GM06990 (cell line): Measurements from ENCODE around the gene PDZRN3.

ENCODE experiments used
- DNase-seq: peaks from one replicate; pipeline ENCODE4 v3.0.0-alpha.2; 2011; ENCODE audit not compliant: insufficient read length; ENCODE audit errors: extremely low read depth
- H3K27me3 ChIP-seq: replicated peaks from 2 replicates; pipeline ENCODE4 v1.6.0; 2011; ENCODE audit warnings: low read length; ENCODE audit not compliant: control insufficient read depth, insufficient read depth
- H3K36me3 ChIP-seq: 2 replicates; pipeline ENCODE4 v1.5.1; 2011; ENCODE audit warnings: low read length; ENCODE audit not compliant: control insufficient read depth, insufficient read depth
- H3K4me3 ChIP-seq: replicated peaks from 2 replicates; pipeline ENCODE4 v1.5.1; 2011; ENCODE audit warnings: low read depth, mild to moderate bottlenecking, control low read depth, low read length
- TF ChIP-seq, protein P1 (sequence below): IDR thresholded peaks from 2 replicates; pipeline ENCODE4 v1.5.1; 2011; ENCODE audit warnings: low read length, control low read depth, mild to moderate bottlenecking, inconsistent platforms; ENCODE audit not compliant: insufficient read depth, poor library complexity, severe bottlenecking

The PDZRN3 gene

DNA sequence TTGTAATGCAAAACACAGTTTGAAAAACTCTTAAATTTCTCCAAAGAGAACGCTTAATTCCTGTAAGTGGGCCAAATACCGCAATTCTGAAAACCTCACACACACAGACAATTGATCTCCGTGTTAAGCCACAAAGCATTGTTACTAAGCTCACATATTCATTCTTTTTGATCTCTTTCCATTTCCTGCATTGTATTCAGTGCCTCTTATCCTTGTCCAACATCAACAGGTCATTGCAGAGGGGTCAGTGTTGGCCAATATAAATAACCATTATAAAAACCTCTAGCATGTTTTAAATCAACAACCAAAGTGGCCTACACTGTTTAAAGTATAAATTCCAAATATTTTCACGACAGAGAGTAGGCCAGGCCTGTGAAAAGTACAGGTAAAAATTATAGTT is 171.1 kb downstream of the PDZRN3 start:
- TF ChIP-seq, protein P1, sequence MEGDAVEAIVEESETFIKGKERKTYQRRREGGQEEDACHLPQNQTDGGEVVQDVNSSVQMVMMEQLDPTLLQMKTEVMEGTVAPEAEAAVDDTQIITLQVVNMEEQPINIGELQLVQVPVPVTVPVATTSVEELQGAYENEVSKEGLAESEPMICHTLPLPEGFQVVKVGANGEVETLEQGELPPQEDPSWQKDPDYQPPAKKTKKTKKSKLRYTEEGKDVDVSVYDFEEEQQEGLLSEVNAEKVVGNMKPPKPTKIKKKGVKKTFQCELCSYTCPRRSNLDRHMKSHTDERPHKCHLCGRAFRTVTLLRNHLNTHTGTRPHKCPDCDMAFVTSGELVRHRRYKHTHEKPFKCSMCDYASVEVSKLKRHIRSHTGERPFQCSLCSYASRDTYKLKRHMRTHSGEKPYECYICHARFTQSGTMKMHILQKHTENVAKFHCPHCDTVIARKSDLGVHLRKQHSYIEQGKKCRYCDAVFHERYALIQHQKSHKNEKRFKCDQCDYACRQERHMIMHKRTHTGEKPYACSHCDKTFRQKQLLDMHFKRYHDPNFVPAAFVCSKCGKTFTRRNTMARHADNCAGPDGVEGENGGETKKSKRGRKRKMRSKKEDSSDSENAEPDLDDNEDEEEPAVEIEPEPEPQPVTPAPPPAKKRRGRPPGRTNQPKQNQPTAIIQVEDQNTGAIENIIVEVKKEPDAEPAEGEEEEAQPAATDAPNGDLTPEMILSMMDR = no peak
- DNase-seq = no peak
- H3K4me3 ChIP-seq = no peak overlapping the region
- H3K36me3 ChIP-seq = no peaks in the 10 kb centered on the region
- H3K27me3 ChIP-seq = no peaks in the 10 kb centered on the region

DNA sequence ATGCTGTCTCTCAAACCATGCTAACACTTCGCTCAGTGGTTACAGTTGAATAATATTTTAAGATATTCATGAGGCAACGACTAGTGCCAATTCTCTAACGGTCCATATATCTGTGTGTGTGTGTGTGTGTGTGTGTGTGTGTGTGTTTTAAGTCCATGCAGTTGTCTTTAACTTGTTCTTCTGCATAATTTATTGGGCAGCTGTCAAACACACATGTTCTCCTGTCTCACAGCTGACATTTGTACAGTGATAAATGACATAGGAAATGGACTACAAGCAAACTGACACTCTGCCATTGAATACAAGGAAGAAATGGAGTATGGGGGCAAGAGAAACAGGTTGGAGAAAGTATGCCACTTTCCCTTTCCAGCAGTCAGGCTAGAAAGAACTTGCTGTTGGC is 172.0 kb downstream of the PDZRN3 start:
- DNase-seq = no peak
- H3K36me3 ChIP-seq = no peaks in the 10 kb centered on the region
- no peaks in the 10 kb centered on the region for H3K27me3 ChIP-seq
- TF ChIP-seq, protein P1 = no peak
- no peak overlapping the region for H3K4me3 ChIP-seq

DNA sequence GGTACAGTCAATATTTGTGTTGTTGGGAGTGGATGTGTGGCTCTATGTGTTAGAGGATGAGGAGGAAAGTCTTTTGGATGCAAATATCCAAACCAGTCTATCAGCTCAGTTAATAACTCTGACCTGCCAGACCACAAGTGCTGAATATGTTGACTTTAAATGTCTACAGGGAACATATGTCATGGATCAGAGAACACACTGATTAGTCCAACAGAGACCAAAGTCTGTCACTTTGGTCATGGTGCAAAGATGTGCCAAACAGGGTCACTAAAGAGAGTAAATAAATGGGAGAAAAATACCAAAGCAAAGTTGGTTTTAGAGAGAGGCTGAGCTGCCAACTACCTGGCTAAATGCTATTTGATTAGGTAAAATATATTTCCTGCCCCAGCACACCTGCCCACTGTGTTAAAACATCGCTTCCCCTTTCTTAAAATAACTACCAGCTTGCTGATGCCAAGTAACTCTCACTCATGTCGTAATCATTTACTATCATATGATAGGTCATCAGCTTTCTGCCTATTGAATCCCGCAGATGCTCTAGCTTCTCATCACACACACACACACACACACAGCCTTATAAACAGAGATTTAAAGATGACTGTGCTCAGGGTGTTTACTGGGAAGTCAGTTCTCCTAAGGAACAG is 173.3 kb downstream of the PDZRN3 start:
- H3K4me3 ChIP-seq = no peak overlapping the region
- TF ChIP-seq, protein P1 = no peak
- H3K27me3 ChIP-seq = no peaks in the 10 kb centered on the region
- H3K36me3 ChIP-seq = no peaks in the 10 kb centered on the region
- peak; percentile 37 for DNase-seq

DNA sequence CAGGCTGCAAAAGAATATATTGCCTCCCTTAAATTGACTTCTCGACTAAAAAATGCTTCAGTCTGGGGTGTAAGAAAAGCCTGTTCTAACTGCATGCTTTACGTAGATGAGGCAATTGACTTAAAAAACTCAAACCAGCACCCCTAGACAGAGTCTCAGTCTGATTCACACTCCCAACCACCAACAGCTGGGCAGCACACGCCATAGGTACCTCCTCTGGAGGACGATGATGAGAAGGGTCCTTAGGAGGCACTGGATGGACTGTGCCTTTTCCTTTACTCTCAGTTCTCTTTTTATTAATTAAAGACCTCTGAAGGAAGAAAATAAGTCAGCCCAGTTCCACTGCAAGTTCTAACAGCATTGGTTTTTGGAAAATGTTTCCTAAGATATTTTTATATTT is 175.0 kb downstream of the PDZRN3 start:
- Histone ChIP-seq H3K36me3 (no peaks in the 10 kb centered on the region), H3K27me3 (no peaks in the 10 kb centered on the region), H3K4me3 (no peak overlapping the region)
- TF ChIP-seq, protein P1 = no peak
- DNase-seq = peak; percentile 39

DNA sequence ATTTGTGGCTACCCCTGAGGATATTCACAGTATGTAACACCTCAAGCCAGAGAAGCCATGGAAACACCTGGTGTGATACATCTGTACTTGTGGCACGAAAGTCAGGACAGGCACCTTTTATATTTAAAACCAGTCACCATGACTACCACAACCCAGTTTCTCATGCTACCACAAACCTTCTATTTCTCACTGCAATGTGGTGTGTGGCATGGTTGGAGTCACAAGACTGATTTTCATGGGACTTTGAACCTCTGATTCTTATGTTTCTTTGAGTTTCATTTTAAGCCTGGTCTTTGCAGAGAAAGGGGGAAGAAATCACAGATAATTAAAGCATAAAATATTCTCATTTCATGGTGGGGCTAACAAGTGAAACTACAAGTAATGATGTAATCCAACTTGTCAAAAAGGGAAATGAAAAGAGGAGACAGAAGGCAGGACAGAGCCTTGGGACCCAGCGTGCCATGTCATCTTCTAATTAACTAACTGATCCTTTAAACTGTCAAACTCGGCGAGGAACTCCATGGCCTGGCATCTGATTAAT is 175.9 kb downstream of the PDZRN3 start:
- Histone ChIP-seq H3K36me3 (no peaks in the 10 kb centered on the region), H3K27me3 (no peaks in the 10 kb centered on the region), H3K4me3 (0 out of 2 replicates have a peak overlapping the region, but pooled peaks have one; percentile 13)
- TF ChIP-seq, protein P1 = no peak
- DNase-seq = peak; percentile 84

DNA sequence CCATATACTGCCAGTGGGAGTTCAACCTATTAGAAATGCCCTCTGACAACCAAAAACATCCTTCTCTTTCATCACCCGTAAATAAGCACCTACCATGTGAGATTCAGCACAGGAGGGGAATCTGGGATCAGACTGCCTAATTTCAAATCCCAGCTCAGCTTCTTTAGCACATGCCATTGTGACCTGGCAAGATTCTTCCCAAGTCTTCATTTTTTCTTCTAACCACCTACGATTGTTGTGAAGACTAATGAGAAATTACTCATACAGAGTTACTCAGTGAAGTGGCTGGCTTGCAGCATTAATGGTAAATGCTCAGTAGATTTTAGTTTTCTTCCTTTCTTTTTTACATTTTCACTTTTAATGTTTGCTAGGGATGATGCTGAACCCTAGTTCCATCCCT is 176.7 kb downstream of the PDZRN3 start:
- no peak for DNase-seq

More for the DNA sequence above, 176.7 kb downstream of the PDZRN3 start:
- Histone ChIP-seq H3K36me3 (no peaks in the 10 kb centered on the region), H3K4me3 (no peak overlapping the region), H3K27me3 (no peaks in the 10 kb centered on the region)
- TF ChIP-seq, protein P1 = no peak
